Mesenchymal stem cell (in vitro differentiated cells and primary cell): ENCODE data around the gene SLC34A1.

Experiments
- DNase-seq: peaks from one replicate; pipeline ENCODE4 v3.0.0-alpha.2; 2013
- H2AFZ ChIP-seq: one replicate; pipeline ENCODE4 v1.6.1; 2013; ENCODE audit warnings: low read depth, mild to moderate bottlenecking, control low read depth, inconsistent platforms, low read length, moderate library complexity
- H2AK5ac ChIP-seq: 2 replicates; pipeline ENCODE4 v1.6.1; 2013; ENCODE audit warnings: low read length, moderate library complexity, mild to moderate bottlenecking, inconsistent platforms; ENCODE audit not compliant: severe bottlenecking
- H2BK120ac ChIP-seq: one replicate; pipeline ENCODE4 v1.6.1; 2013; ENCODE audit warnings: low read depth, mild to moderate bottlenecking, inconsistent platforms, low read length, moderate library complexity
- H2BK12ac ChIP-seq, 2 experiments: one replicate each; pipeline ENCODE4 v1.6.1; 2013; ENCODE audit warnings: inconsistent platforms in 2 of 2, low read length in 2 of 2, mild to moderate bottlenecking in 2 of 2, moderate library complexity in 2 of 2, control low read depth in 1 of 2
- H2BK15ac ChIP-seq: one replicate; pipeline ENCODE4 v1.6.1; 2013; ENCODE audit warnings: mild to moderate bottlenecking, low read depth, inconsistent platforms; ENCODE audit not compliant: poor library complexity, severe bottlenecking
- H2BK5ac ChIP-seq: 2 replicates; pipeline ENCODE4 v1.6.1; 2013; ENCODE audit warnings: low read depth, mild to moderate bottlenecking, low read length, control low read depth, inconsistent platforms; ENCODE audit not compliant: poor library complexity, severe bottlenecking
- H3K14ac ChIP-seq, 2 experiments: one replicate each; pipeline ENCODE4 v1.6.1; 2013; ENCODE audit warnings: inconsistent platforms in 2 of 2, low read length in 2 of 2, control low read depth in 1 of 2, mild to moderate bottlenecking in 1 of 2, moderate library complexity in 1 of 2
- H3K18ac ChIP-seq, 2 experiments: one replicate each; pipeline ENCODE4 v1.6.1; 2013; ENCODE audit warnings: inconsistent platforms in 2 of 2, low read length in 2 of 2, control low read depth in 1 of 2, low read depth in 1 of 2, mild to moderate bottlenecking in 1 of 2
- H3K23ac ChIP-seq, 2 experiments: one replicate each; pipeline ENCODE4 v1.6.1; 2013; ENCODE audit warnings: inconsistent platforms in 2 of 2, low read length in 2 of 2, mild to moderate bottlenecking in 2 of 2, moderate library complexity in 2 of 2, control low read depth in 1 of 2
- H3K27ac ChIP-seq: 2 replicates; pipeline ENCODE4 v1.5.1; 2013; ENCODE audit warnings: mild to moderate bottlenecking, moderate library complexity, low read length, control low read depth, inconsistent platforms; ENCODE audit not compliant: poor library complexity, severe bottlenecking
- H3K27me3 ChIP-seq, 2 experiments: 2 replicates each; pipeline versions ENCODE4 v1.6.1 to v1.7.0; 2013; ENCODE audit warnings: low read length in 2 of 2, mild to moderate bottlenecking in 2 of 2, moderate library complexity in 2 of 2, control low read depth in 1 of 2, inconsistent platforms in 1 of 2; ENCODE audit not compliant: control insufficient read depth in 1 of 2, insufficient read depth in 1 of 2
- H3K36me3 ChIP-seq, 2 experiments: 2 replicates each; pipeline versions ENCODE4 v1.6.1 to v1.7.0; 2013; ENCODE audit warnings: low read length in 2 of 2, control low read depth in 1 of 2, inconsistent platforms in 1 of 2, low read depth in 1 of 2, mild to moderate bottlenecking in 1 of 2; ENCODE audit not compliant: insufficient read depth in 2 of 2, control insufficient read depth in 1 of 2
- H3K4ac ChIP-seq, 2 experiments: one replicate each; pipeline ENCODE4 v1.6.1; 2013; ENCODE audit warnings: inconsistent platforms in 2 of 2, low read length in 2 of 2, mild to moderate bottlenecking in 2 of 2, moderate library complexity in 2 of 2, control low read depth in 1 of 2, low read depth in 1 of 2
- H3K4me1 ChIP-seq: 2 replicates; pipeline ENCODE4 v1.6.1; 2013; ENCODE audit warnings: low read depth, low read length, control low read depth; ENCODE audit not compliant: control insufficient read depth, insufficient read depth
- H3K4me2 ChIP-seq: 2 replicates; pipeline ENCODE4 v1.6.1; 2013; ENCODE audit warnings: low read length, mild to moderate bottlenecking, inconsistent platforms; ENCODE audit not compliant: poor library complexity, severe bottlenecking
- H3K4me3 ChIP-seq, 2 experiments: 2 replicates each; pipeline versions ENCODE4 v1.5.1 to v1.7.0; 2013; ENCODE audit warnings: low read length in 2 of 2, mild to moderate bottlenecking in 2 of 2, control low read depth in 1 of 2, low read depth in 1 of 2; ENCODE audit not compliant: insufficient read depth in 1 of 2
- H3K79me1 ChIP-seq: replicated peaks from 2 replicates; pipeline ENCODE4 v1.6.1; 2013; ENCODE audit warnings: mild to moderate bottlenecking, control low read depth, low read length, inconsistent platforms; ENCODE audit not compliant: poor library complexity, severe bottlenecking
- H3K9ac ChIP-seq: 2 replicates; pipeline ENCODE4 v1.7.0; 2013; ENCODE audit warnings: mild to moderate bottlenecking, low read length, moderate library complexity
- H3K9me3 ChIP-seq: 2 replicates; pipeline ENCODE4 v1.7.0; 2013; ENCODE audit warnings: mild to moderate bottlenecking, low read length; ENCODE audit not compliant: control insufficient read depth
- H4K8ac ChIP-seq: one replicate; pipeline ENCODE4 v1.6.1; 2013; ENCODE audit warnings: inconsistent platforms, mild to moderate bottlenecking, low read length, moderate library complexity
- H4K91ac ChIP-seq: one replicate; pipeline ENCODE4 v1.6.1; 2013; ENCODE audit warnings: mild to moderate bottlenecking, low read length, inconsistent platforms
- WGBS: methylation state at CpG from one replicate; pipeline ENCODE4 v1.1.7; 2013; ENCODE audit warnings: mixed read lengths; 5-methylcytosine and 5-hydroxymethylcytosine counted together

Gene SLC34A1

GRCh38 chr5:177367323-177367848 is 16.8 kb upstream of the SLC34A1 start:
- no peak for DNase-seq
- Histone ChIP-seq H3K9ac (no peak overlapping the region), H3K18ac (peak overlapping the region; percentile 10 to 97), H2BK5ac (no peak overlapping the region), H3K4me1 (peaks cover 45% of the 10 kb centered on the region), H2BK120ac (no peak overlapping the region), H2AFZ (peak overlapping the region; percentile 83), H3K27ac (no peak overlapping the region), H4K8ac (peak overlapping the region; percentile 41), H3K4ac (peak overlapping the region; percentile 9 to 15), H3K23ac (peak overlapping the region in 1 of 2 experiments; percentile 78), H2BK12ac (peak overlapping the region; percentile 4 to 83), H3K79me1 (peaks cover 10% of the 10 kb centered on the region), H3K9me3 (no peaks in the 10 kb centered on the region), H3K4me2 (peak overlapping the region; percentile 92), H3K36me3 (peaks cover 0 to 6% of the 10 kb centered on the region in 2 experiments), H3K27me3 (peaks cover 0 to 36% of the 10 kb centered on the region in 2 experiments), H3K4me3 (peak overlapping the region; percentile 49 to 73), H2AK5ac (no peak overlapping the region), H4K91ac (peak overlapping the region; percentile 55), H2BK15ac (peak overlapping the region; percentile 86), H3K14ac (no peak overlapping the region)
- WGBS = 27% methylated on average over 41 of the region's 46 CpGs

- no peak overlapping the region for H3K27ac ChIP-seq
- no peak overlapping the region for H3K4me2 ChIP-seq
- H3K23ac ChIP-seq = no peak overlapping the region
- H4K8ac ChIP-seq = no peak overlapping the region
- no peak overlapping the region for H2BK12ac ChIP-seq
- no peak overlapping the region for H3K4ac ChIP-seq
- 90% methylated on average over 29 of the region's 29 CpGs for WGBS
- H3K14ac ChIP-seq = no peak overlapping the region
- no peaks in the 10 kb centered on the region for H3K9me3 ChIP-seq
- no peak overlapping the region for H4K91ac ChIP-seq
- H3K4me3 ChIP-seq = no peak overlapping the region
- H3K36me3 ChIP-seq = peaks cover 0 to 10% of the 10 kb centered on the region in 2 experiments
- H3K27me3 ChIP-seq = peaks cover 0 to 30% of the 10 kb centered on the region in 2 experiments
- H2BK120ac ChIP-seq = no peak overlapping the region
- H3K9ac ChIP-seq = no peak overlapping the region
- H3K18ac ChIP-seq = no peak overlapping the region
- no peak overlapping the region for H2BK5ac ChIP-seq
- DNase-seq = no peak
- H2AK5ac ChIP-seq = no peak overlapping the region
- no peak overlapping the region for H2BK15ac ChIP-seq
- peaks cover 10% of the 10 kb centered on the region for H3K79me1 ChIP-seq
- no peak overlapping the region for H2AFZ ChIP-seq
- H3K4me1 ChIP-seq = peaks cover 42% of the 10 kb centered on the region
Measured at GRCh38 chr5:177367981-177368868, 16.0 kb upstream of the SLC34A1 start.

- Histone ChIP-seq H4K91ac (no peak overlapping the region), H3K9ac (no peak overlapping the region), H3K23ac (no peak overlapping the region), H3K4me1 (peaks cover 40% of the 10 kb centered on the region), H3K9me3 (no peaks in the 10 kb centered on the region), H2AK5ac (peak overlapping the region; percentile 34), H3K4me3 (no peak overlapping the region), H3K79me1 (peaks cover 10% of the 10 kb centered on the region), H3K36me3 (peaks cover 0 to 14% of the 10 kb centered on the region in 2 experiments), H2BK12ac (no peak overlapping the region), H2BK120ac (no peak overlapping the region), H3K14ac (no peak overlapping the region), H3K18ac (no peak overlapping the region), H3K27me3 (peaks cover 0 to 32% of the 10 kb centered on the region in 2 experiments), H2BK5ac (no peak overlapping the region), H4K8ac (no peak overlapping the region), H2AFZ (no peak overlapping the region), H3K27ac (no peak overlapping the region), H2BK15ac (no peak overlapping the region), H3K4ac (no peak overlapping the region), H3K4me2 (no peak overlapping the region)
- WGBS = 72% methylated on average over 5 of the region's 5 CpGs
- peak; percentile 49 for DNase-seq
Measured at GRCh38 chr5:177368869-177369644, 15.2 kb upstream of the SLC34A1 start.
